ENCODE data around the gene GALE.
"Not testable (repeated sequence)": the region's sequence is repeated elsewhere in the genome, so short reads cannot be mapped to it uniquely, and the experiment has no call there.

The GALE gene

DNA sequence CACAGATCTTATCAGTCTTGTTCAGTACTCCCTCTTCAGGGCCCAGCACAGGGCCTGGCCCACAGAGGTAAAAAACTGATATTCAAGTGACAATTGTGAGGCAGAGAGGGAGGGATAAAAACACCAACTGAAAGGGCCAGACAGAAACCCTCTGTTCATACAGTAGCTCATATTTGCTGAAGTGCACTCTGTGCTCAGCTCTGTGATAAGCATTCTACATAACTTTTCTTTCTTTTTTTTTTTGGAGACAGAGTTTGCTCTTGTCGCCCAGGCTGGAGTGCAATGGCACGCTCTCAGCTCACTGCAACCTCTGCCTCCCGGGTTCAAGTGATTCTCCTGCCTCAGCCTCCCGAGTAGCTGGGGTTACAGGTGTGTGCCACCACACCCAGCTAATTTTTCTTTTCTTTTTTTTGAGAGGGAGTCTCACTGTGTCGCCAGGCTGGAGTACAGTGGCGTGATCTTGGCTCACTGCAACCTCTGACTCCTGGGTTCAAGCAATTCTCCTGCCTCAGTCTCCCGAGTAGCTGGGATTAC is 2.3 kb upstream of the GALE start:
- H3K4me3 ChIP-seq; DNase-seq (ENCODE audit: low spot score in 2 of 2); H3K9me3 ChIP-seq; in situ Hi-C loops (cut with MboI; ENCODE audit: low sequenced_read_pairs); H3K27me3 ChIP-seq (ENCODE audit: low read depth); H3K4me1 ChIP-seq; H3K36me3 ChIP-seq (replicated peaks): not testable (repeated sequence)

DNA sequence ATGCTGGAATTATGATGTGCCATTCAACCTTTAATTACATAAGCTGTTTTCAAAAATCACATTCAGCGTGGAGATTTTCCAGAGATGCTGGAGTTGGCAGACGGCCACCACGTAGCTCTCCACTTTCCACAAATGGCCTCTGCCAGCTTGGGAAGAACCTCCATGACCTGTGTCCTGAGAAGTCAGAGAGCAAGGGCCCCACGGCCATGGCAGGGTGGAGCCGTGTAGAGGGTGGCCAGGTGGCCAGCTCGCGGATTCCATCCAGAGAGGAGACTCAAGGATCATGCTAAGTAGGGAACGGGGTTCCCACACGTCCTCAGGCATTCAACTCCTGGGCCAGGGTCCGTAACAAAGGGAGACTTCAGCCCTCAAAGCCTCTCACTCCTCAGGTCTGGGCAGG is 1.3 kb upstream of the GALE start:
- H3K9me3 ChIP-seq = no peaks in the 10 kb centered on the region
- H3K4me1 ChIP-seq = peaks cover 8% of the 10 kb centered on the region; the same call in 1 of the 2 replicates
- no peak for DNase-seq (ENCODE audit: low spot score in 2 of 2)
- H3K27me3 ChIP-seq (ENCODE audit: low read depth) = no peaks in the 10 kb centered on the region
- peaks cover 6% of the 10 kb centered on the region for H3K36me3 ChIP-seq (replicated peaks)
- in situ Hi-C loops (cut with MboI; ENCODE audit: low sequenced_read_pairs) = no loop called here
- H3K4me3 ChIP-seq = no peak overlapping the region

DNA sequence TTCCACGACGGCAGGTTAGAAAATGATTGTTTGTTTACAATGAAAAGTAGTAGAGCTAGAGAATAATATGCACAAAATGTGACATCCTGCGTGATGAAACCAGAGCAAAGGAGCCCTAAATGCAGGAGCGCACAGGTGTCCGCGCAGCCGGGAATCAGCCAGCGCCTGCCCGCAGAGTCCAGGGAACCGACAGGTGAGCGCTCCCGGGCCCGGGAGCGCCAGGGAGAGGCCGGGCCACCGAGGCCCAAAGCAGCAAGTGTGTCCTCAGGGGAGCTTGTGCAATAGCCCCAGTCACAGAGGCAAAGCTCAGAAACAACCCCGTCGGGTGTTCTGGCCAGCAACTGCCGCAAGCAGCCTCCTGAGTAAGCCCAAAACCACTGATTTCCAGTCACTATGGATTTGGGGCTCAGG is 789 bp upstream of the GALE start:
- H3K9me3 ChIP-seq = no peaks in the 10 kb centered on the region
- peaks cover 8% of the 10 kb centered on the region; the same call in 1 of the 2 replicates for H3K4me1 ChIP-seq
- no peaks in the 10 kb centered on the region for H3K27me3 ChIP-seq (ENCODE audit: low read depth)
- DNase-seq (ENCODE audit: low spot score in 2 of 2) = no peak
- H3K4me3 ChIP-seq = peak overlapping the region; percentile 88
- peaks cover 11% of the 10 kb centered on the region for H3K36me3 ChIP-seq (replicated peaks)
- in situ Hi-C loops (cut with MboI; ENCODE audit: low sequenced_read_pairs) = no loop called here

DNA sequence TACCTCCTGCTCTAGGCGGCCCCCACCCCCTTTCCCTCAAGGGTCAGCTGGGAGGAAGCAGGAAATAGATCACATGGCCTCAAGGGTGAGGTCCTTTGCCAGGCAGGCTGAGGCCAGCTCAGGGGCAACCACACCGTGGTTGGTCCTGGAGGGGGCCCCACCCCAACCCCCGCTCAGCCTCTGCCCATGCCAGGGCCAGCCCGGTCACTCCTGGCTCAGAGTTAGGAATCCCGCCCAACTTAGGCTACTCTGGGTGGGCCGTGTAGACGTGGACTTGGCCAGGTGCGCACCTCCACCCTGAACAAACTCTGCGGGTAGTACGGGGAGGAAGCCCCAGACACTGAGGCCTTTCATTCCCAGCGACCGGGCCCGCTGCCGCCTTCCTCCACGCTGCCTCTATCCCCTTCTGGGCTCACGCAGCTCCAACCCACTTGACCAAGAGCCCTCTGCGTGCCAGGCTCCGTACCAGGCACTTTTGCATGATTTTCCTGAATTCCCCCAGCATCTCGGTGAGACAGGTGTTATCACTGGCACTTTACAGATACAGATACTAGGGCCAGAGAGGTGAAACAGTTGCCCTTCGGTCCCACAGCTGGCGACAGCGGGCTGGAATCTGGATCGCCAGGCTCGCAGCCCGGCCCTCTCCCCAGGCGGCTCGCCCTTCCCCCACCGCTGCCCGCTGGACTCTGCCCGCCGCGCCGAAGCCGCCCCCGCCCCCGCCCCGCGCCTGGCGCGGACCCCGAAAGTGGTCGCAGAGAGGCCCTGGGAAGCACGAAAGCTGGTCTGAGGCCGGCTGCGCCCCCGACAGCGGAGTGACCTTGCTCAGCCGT is 769 bp downstream of the GALE start:
- Histone ChIP-seq H3K27me3 (ENCODE audit: low read depth) (no peaks in the 10 kb centered on the region), H3K36me3 (replicated peaks) (peaks cover 14% of the 10 kb centered on the region), H3K4me1 (peaks cover 8% of the 10 kb centered on the region; the same call in 1 of the 2 replicates), H3K9me3 (no peaks in the 10 kb centered on the region), H3K4me3 (peak overlapping the region; percentile 88)
- DNase-seq (ENCODE audit: low spot score in 2 of 2) = peak in 1 of 2 experiments; percentile 56
- in situ Hi-C loops (cut with MboI; ENCODE audit: low sequenced_read_pairs) = no loop called here

DNA sequence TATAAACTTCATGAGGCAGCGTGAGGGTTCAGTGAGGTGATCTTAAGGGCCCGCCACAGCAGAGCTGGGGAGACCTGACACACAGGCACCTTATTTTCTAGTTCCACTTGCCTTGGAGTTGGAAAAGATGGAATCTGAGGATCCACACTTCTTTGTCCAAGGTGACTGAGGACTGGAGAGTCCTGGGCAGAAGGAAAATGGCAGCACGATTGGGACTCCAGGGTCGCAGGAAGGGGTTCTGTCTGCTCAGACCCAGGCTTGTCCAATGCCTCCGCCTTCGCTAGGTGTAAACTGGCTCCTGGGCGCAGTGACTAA is 1.3 kb downstream of the GALE start:
- peaks cover 8% of the 10 kb centered on the region; the same call in 1 of the 2 replicates for H3K4me1 ChIP-seq
- no peaks in the 10 kb centered on the region for H3K27me3 ChIP-seq (ENCODE audit: low read depth)
- no peak for DNase-seq (ENCODE audit: low spot score in 2 of 2)
- in situ Hi-C loops (cut with MboI; ENCODE audit: low sequenced_read_pairs) = no loop called here
- peak overlapping the region; percentile 88; the same call in 1 of the 2 replicates for H3K4me3 ChIP-seq
- H3K36me3 ChIP-seq (replicated peaks) = peaks cover 18% of the 10 kb centered on the region
- H3K9me3 ChIP-seq = no peaks in the 10 kb centered on the region

DNA sequence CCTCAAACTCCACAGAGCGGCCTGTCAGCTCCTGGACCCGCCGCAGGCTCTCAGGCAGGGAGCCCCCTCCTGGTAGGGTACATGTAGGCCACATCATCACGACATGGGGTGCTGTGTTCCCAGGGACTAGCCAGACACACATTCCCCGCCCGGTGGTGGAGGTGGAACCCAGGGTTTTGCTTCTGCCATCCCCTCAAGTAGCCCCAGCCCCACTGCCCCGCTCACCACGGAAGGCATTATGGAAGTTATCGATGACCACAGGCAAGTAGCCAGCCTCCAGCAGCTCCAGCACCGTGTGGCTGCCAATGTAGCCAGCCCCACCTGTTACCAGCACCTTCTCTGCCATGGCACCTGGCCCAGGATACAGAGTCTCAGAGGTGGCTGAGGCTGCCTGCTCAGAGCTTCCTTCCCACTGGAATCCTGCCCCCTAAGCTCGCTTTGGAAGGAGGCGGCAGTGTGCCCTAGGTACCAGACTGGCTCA is 1.9 kb downstream of the GALE start:
- H3K9me3 ChIP-seq = no peaks in the 10 kb centered on the region
- H3K27me3 ChIP-seq (ENCODE audit: low read depth) = no peaks in the 10 kb centered on the region
- H3K4me3 ChIP-seq = no peak overlapping the region
- H3K4me1 ChIP-seq = peaks cover 8% of the 10 kb centered on the region; the same call in 1 of the 2 replicates
- in situ Hi-C loops (cut with MboI; ENCODE audit: low sequenced_read_pairs) = no loop called here
- H3K36me3 ChIP-seq (replicated peaks) = peaks cover 18% of the 10 kb centered on the region
- DNase-seq (ENCODE audit: low spot score in 2 of 2) = no peak

DNA sequence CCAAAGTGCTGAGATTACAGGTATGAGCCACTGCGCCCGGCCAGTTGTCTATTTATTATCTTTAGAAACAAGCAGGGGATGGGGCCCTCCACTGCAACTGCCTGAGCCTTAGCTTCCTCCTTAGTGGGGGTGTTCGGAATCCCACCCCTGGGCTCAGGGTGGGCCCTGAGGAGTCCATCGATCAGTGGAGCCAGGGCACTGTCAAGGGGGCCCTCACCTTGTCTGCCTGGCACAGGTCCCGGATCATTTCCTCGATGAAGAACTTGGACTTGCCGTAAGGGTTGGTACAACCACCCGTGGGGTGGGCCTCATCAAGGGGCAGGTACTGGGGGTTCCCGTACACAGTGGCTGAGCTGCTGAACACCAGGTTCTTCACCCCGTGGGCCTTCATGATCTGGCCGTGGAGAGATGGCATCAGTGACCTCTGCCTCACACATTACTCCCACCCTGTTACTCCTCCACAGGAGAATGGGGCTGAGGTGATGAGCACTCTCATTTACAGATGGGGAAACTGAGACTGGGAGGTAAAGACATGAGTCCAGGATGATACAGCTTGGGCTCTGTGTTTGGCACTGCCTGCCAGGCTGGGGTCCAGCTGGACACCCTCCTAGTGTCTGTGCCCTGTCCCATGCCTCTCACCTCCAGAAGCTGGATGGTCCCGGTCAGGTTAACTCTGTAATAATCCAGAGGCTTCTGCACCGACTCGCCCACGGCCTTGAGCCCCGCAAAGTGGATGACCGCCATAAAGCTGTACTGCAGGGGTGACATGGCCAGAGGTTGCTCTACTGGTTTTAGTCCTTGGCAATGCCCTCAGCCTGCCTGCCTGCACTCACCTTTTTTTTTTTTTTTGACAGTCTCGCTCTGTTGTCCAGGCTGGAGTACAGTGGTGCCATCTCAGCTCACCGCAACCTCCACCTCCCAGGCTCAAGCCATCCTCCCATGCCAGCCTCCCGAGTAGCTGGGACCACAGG is 2.8 kb downstream of the GALE start:
- no peak for DNase-seq (ENCODE audit: low spot score in 2 of 2)
- no peaks in the 10 kb centered on the region for H3K9me3 ChIP-seq
- H3K27me3 ChIP-seq (ENCODE audit: low read depth) = no peaks in the 10 kb centered on the region
- in situ Hi-C loops (cut with MboI; ENCODE audit: low sequenced_read_pairs) = no loop called here
- H3K4me1 ChIP-seq = peaks cover 8% of the 10 kb centered on the region; the same call in 1 of the 2 replicates
- H3K4me3 ChIP-seq = no peak overlapping the region
- H3K36me3 ChIP-seq (replicated peaks) = peaks cover 28% of the 10 kb centered on the region

DNA sequence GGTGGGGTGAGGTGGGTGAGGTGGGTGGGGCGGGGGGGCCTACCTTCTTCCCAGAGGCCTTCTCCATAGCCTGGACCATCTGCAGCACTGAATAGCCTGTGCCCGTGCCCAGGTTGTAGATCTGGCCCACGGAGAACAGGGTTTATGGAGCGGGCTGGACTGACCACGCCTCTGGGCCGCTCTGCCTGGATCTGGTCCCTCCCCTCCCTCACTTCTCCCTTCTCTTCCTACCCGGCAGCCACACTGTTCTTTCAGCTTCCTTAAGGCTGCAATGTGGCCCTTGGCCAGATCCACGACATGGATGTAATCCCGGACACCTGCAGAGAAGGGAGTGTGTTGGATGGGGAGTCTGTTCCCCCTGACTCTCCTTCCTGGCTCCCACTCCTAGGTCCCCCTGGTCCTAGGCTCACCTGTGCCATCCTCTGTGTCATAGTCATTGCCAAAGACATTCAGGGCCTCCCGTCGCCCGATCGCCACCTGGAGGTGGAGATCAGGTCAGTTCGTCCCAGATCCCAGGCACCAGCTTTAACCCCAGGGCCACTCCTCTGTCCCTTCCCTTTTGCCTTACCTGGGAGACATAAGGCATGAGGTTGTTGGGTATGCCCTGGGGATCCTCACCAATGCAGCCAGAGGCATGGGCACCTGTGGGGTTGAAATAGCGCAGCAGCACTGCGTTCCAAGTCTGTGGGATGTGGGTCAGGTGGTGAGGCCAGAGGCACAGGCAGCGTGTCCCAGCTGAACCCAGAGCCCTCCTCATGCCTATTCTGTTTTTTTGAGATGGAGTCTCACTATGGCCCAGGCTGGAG is 3.9 kb downstream of the GALE start:
- H3K36me3 ChIP-seq (replicated peaks) = peaks cover 28% of the 10 kb centered on the region
- no peak for DNase-seq (ENCODE audit: low spot score in 2 of 2)
- in situ Hi-C loops (cut with MboI; ENCODE audit: low sequenced_read_pairs) = no loop called here
- H3K4me1 ChIP-seq = peaks cover 11% of the 10 kb centered on the region
- H3K4me3 ChIP-seq = no peak overlapping the region
- H3K9me3 ChIP-seq = no peaks in the 10 kb centered on the region
- H3K27me3 ChIP-seq (ENCODE audit: low read depth) = no peaks in the 10 kb centered on the region

DNA sequence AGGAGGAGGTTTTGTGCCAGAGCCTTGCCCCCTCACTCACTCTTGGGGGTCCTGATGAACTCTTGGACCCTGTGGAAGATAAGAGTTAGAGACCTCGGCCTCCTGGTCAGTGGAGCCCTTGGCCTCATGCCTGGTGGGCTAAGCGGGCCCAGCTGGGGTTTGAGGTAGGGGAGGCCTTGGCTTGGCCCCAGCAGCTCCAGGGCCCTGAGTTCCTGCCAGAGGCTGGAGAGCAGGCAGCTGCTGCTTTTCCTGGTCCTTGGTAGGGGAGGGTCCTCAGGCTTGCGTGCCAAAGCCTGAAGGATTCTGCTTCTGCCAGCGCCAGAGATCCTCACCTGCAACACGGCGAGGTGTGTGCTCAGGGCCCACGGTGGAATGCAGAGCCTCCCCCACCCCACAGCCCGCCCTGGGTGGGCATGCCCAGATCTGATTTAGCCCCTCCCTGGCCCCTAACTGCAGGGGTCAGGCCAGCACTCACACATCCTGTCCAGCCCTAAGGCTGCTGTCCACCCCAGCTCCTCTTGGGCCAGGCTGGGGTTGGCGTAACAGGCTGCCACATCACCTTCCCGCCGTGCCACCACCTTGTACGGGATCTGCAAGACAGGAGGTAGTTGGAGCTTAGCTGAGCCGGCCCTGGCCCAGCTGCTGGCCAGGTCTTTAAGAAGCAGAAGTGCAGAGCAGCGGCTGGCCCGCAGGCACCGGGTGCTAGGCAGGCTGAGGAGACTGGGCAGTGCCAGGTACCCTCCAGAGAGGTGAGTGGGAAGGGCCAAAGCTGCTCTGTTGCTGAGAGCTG is 4.7 kb downstream of the GALE start:
- H3K36me3 ChIP-seq (replicated peaks) = peaks cover 28% of the 10 kb centered on the region
- no peak overlapping the region for H3K4me3 ChIP-seq
- no peak for DNase-seq (ENCODE audit: low spot score in 2 of 2)
- H3K27me3 ChIP-seq (ENCODE audit: low read depth) = no peaks in the 10 kb centered on the region
- no peaks in the 10 kb centered on the region for H3K9me3 ChIP-seq
- peaks cover 9% of the 10 kb centered on the region for H3K4me1 ChIP-seq
- in situ Hi-C loops (cut with MboI; ENCODE audit: low sequenced_read_pairs) = no loop called here

DNA sequence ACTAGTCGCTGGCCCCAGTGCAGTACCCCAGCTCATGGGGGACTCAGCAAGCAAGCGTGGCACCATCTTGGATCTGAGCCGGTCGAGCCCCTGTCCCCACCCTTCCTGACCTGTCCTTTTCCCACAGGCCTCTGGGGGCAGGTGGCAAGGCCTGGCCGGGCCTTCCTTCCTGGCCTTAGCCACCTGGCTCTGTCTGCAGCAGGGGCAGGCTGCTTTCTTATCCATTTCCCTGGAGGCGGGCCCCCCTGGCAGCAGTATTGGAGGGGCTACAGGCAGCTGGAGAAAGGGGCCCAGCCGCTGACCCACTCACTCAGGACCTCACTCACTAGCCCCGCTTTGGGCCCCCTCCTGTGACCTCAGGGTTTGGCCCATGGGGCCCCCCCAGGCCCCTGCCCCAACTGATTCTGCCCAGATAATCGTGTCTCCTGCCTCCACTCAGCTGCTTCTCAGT is 5.8 kb downstream of the GALE start:
- DNase-seq (ENCODE audit: low spot score in 2 of 2); H3K27me3 ChIP-seq (ENCODE audit: low read depth); in situ Hi-C loops (cut with MboI; ENCODE audit: low sequenced_read_pairs); H3K9me3 ChIP-seq; H3K4me3 ChIP-seq: not testable (repeated sequence)
- Histone ChIP-seq H3K4me1 (peaks cover 12% of the 10 kb centered on the region), H3K36me3 (replicated peaks) (peaks cover 28% of the 10 kb centered on the region)

DNA sequence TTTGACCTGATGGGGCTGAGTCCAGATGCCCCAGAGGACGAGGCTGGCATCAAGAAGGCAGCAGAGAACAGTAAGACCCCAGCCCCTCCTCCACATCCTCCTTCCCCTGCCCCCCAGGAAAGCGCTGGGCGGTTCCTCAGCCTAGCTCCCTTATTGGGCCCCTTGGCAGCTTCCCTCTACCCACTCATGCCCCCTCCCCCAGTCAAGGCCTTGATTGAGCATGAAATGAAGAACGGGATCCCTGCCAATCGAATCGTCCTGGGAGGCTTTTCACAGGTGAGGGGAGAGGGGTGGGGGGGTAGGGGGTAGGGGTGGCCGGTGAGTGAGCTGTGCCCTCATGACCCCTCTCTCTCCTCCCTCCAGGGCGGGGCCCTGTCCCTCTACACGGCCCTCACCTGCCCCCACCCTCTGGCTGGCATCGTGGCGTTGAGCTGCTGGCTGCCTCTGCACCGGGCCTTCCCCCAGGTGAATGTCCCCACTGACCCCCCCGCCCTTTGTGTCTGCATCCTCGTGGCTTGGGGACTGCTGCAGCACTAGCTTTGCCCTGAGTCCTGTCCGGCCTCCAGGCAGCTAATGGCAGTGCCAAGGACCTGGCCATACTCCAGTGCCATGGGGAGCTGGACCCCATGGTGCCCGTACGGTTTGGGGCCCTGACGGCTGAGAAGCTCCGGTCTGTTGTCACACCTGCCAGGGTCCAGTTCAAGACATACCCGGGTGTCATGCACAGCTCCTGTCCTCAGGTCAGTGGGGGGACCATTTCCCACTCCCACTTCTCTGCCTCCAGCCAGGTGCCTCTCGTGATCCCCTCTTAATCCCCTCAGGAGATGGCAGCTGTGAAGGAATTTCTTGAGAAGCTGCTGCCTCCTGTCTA is 6.5 kb downstream of the GALE start:
- peaks cover 6% of the 10 kb centered on the region for H3K4me1 ChIP-seq
- H3K4me3 ChIP-seq = no peak overlapping the region
- peaks cover 28% of the 10 kb centered on the region for H3K36me3 ChIP-seq (replicated peaks)
- DNase-seq (ENCODE audit: low spot score in 2 of 2) = no peak
- in situ Hi-C loops (cut with MboI; ENCODE audit: low sequenced_read_pairs) = no loop called here
- H3K27me3 ChIP-seq (ENCODE audit: low read depth) = no peaks in the 10 kb centered on the region
- H3K9me3 ChIP-seq = no peaks in the 10 kb centered on the region
